ENCODE measurements around the gene LHFPL2.

Gene LHFPL2

GRCh38 chr5:78642701-78643100 is 5.9 kb downstream of the LHFPL2 start:
- no peak for DNase-seq

GRCh38 chr5:78640662-78641474 is 7.7 kb downstream of the LHFPL2 start:
- peak; percentile 21 for DNase-seq

- DNase-seq = no peak
Measured at GRCh38 chr5:78639791-78640190, 8.8 kb downstream of the LHFPL2 start.

DNA sequence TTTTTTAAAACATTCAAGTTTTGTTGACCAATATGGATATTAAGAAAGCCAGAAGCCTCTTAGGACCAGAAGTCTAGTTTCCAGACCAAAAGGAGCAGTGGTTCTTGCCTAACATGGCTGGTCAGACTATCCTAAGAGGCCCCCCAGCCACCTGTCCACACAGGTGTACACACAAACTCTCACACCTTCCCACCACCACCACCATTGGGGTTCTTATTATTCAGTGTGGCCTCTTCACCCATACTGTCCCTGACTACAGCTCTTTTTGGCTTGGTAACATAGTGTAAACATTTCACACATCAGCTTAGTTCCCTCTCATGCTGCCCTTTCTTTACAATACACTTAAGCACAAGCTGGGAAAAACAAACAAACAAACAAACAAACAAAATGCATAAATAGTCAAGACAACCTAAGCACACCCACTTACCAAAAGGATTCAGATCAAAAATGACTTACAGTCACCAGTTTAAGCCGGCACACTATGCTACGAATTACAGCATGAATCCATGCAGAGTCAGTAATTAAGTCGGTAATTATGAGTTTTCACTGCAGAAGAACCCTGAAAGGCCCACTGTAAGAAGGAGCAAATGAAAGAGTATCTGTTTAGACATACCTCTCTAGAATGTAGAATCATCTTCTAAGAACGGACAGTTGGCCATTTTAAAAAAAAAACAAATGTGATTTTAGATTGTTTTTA is 9.5 kb downstream of the LHFPL2 start:
- DNase-seq = no peak

GRCh38 chr5:78638423-78638822 is 10.1 kb downstream of the LHFPL2 start:
- no peak for DNase-seq

DNA sequence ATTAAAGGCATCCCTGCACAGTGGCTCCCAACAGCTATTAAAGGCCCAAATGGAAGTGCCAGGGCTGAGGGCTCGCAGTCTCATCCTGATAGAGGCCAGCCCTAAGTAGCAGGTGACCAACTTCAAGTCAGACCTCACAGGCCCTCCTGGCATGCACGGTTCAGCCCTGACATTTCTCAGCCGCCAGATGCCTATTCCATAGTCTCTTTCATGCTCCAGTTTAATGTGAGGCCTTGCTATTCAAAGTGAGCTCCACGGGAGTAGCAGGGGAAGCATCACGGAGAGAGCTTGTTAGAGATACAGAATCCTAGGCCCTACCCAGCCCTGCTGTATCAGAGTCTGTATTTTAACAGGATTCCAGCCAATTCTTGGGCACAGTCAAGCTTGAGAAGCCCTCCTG is 11.1 kb downstream of the LHFPL2 start:
- DNase-seq = no peak

GRCh38 chr5:78636682-78637081 is 11.9 kb downstream of the LHFPL2 start:
- no peak for DNase-seq

GRCh38 chr5:78634634-78635033 is 13.9 kb downstream of the LHFPL2 start:
- no peak for DNase-seq

DNA sequence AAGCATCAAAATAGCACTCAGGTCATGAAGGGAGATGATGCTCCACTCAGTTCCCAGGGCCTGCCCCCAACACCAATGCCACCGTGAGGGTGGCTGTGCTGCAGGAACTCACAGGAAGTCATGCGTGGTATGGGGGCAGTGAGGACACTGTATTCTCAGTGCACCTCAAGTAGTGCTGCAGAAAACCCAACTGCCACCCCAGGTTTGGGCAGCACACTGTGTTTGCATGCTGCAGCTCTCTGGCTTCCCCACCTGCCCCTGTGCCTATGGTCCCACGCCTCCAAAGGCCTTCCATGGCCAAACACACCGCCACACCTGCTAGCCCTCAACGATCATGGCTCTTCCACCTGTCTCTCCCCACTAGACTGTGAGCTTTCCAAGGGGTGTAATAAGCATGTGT is 14.3 kb downstream of the LHFPL2 start:
- DNase-seq = no peak

DNA sequence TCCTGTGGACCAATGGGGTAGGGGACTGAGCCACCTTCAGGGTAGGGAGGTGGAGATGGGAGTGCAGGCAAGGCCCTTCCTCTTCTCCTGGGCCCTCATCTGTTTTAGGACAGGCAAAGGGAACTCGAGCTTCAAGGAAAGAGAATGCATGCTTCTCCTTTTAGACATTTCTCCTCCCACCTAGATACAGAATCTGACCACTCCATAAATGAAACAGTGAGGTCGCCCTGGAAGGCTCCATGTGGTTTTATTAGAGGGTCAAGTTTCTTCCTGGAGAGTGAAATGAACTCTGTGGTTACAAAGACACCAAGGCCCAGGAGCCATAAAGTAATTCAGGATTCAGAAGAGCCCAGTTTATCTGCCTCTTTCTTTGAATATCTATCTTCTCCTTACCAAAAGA is 14.9 kb downstream of the LHFPL2 start:
- no peak for DNase-seq

DNA sequence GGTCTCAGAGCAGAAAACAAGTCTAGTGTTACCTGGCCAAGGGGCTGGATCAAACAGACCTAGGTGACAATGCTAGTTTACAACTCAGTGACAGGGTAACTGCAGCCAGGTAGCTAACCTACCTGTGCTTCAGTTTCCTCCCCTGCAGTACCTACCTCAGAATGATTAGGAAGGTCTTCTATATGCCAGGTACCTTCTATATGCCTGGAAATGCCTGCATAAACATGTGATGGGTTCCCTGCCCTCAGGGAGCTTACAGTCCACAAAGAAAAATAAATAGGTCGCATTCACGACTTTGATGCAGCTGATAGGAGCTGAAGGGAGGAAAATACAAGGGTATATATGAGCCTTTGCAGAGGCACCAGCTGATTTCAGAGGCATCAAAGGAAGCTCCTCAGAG is 16.1 kb downstream of the LHFPL2 start:
- no peak for DNase-seq

GRCh38 chr5:78631931-78632330 is 16.6 kb downstream of the LHFPL2 start:
- DNase-seq = no peak

- DNase-seq = no peak
Measured at GRCh38 chr5:78630047-78630446, 18.5 kb downstream of the LHFPL2 start.

- DNase-seq = no peak
Measured at GRCh38 chr5:78629624-78630023, 18.9 kb downstream of the LHFPL2 start.

DNA sequence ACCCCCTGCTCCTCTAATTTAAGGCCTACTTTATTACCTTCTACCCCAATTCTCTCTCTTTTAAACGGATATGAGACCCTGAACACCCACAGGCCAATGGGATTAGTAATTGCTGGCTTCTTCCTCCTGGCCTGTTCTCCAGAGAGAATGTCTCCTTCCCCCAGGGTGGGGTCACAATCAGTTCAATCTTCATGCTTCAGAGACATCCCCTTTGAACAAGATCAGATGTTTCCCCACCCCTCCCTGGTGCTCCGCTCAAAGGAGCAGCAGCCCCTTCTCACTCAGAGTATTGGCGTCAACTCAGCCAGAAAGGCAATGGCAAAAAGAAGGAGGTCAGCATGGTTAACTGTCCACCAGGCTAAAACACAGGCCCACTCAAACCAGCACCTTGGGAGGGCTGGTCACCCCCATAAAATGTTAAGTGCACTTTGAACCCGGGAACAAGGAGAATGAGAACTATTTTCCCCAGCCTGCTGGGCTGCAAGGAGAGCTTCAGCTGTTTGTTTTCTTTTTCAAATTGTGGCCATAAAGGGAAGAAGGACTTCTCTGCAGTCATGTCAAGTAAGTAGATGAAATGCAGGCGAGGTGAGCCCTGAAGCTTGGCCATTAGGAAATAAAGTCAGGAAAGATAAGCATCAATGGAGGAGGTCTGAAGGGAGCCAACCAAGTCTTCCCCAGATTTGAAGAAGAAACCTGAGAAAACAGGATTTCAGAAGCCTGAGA is 20.1 kb downstream of the LHFPL2 start:
- DNase-seq = peak; percentile 69

GRCh38 chr5:78627766-78628165 is 20.8 kb downstream of the LHFPL2 start:
- no peak for DNase-seq

- DNase-seq = no peak
Measured at GRCh38 chr5:78627175-78627574, 21.4 kb downstream of the LHFPL2 start.

DNA sequence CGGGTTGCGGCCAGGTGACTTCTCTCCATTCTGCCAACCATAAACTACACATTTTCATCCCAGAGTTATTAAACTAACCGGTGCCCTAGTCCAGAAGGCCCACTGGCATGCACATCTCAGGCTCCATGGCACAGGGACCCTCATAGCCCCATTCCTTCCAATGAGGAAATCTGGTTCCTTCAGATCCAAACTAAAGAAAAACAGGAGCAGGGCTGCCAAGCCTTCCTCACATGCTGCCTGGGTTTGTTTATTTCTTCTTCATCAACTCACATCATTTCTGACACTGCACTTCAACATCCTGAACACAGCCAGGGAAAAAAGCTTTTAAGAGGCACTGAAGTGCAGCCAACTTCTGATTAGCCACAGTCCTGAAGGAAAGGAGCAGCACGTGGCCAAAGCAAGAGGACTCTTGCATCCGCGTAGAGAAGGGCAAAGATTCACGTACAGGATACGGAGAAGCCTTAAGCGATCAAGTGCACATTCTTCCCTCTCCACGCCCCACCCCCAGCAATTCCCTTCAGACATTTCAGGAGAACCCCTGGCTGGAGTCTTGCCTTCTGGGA is 22.5 kb downstream of the LHFPL2 start:
- DNase-seq = no peak

- DNase-seq = no peak
Measured at GRCh38 chr5:78624992-78625391, 23.6 kb downstream of the LHFPL2 start.

DNA sequence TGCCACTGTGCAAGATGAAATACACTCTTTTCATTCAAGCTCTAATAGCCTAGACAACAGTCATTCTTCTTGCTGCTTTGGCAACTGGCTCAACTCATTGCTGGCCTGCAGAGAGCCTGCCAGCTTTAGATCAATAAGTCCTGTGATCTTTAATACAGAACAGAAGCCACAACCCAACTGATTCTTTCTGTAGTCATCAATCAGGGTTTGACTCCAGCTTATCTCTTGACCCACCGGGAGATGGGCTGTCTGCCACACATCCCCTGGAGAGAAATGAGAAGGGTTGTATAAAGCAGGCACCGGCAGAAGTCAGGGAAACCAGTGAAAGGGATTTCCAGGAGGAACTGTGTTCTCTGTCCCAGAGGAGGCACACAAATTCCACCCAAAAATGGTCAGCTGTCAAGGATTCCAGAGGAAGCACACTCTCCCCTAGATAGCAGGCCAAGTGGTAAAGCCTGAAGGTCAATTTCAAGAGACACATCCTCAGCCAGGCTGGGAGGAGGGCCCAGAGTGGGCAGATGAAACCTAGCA is 24.5 kb downstream of the LHFPL2 start:
- DNase-seq = no peak

GRCh38 chr5:78622302-78622971 is 26.1 kb downstream of the LHFPL2 start:
- no peak for DNase-seq

- DNase-seq = no peak
Measured at GRCh38 chr5:78621291-78621738, 27.3 kb downstream of the LHFPL2 start.
